H9 (cell line): ENCODE measurements around the gene HOXD10. TPM values are rescaled to one million over a fixed set of nuclear protein-coding genes. Genes with fewer than 3 reads are reported as not detected.

ENCODE experiments used
- DNase-seq: peaks from one replicate; pipeline ENCODE4 v3.0.0-alpha.2; 2017
- H2AFZ ChIP-seq: one replicate; pipeline ENCODE4 v1.6.1; 2013; ENCODE audit warnings: mild to moderate bottlenecking, low read length, control low read depth, moderate library complexity
- H2AK5ac ChIP-seq: 2 replicates; pipeline ENCODE4 v1.6.1; 2013; ENCODE audit warnings: low read length, control low read depth, mixed read lengths; ENCODE audit not compliant: insufficient read length
- H2BK120ac ChIP-seq: one replicate; pipeline ENCODE4 v1.6.1; 2013; ENCODE audit warnings: low read depth, mild to moderate bottlenecking, low read length, control low read depth, inconsistent platforms; ENCODE audit not compliant: poor library complexity, severe bottlenecking
- H2BK12ac ChIP-seq: 2 replicates; pipeline ENCODE4 v1.6.1; 2013; ENCODE audit warnings: low read length, control low read depth, mixed read lengths, low read depth; ENCODE audit not compliant: insufficient read length
- H2BK15ac ChIP-seq: 2 replicates; pipeline ENCODE4 v1.6.1; 2013; ENCODE audit warnings: low read depth, low read length, control low read depth
- H2BK20ac ChIP-seq: one replicate; pipeline ENCODE4 v1.6.1; 2013; ENCODE audit warnings: low read depth, mild to moderate bottlenecking, low read length, control low read depth, inconsistent platforms; ENCODE audit not compliant: poor library complexity, severe bottlenecking
- H2BK5ac ChIP-seq: 2 replicates; pipeline ENCODE4 v1.6.1; 2013; ENCODE audit warnings: low read length, control low read depth, mixed read lengths; ENCODE audit not compliant: insufficient read length
- H3K14ac ChIP-seq: 2 replicates; pipeline ENCODE4 v1.6.1; 2013; ENCODE audit warnings: low read length, control low read depth; ENCODE audit not compliant: insufficient read depth
- H3K18ac ChIP-seq: 2 replicates; pipeline ENCODE4 v1.6.1; 2013; ENCODE audit warnings: low read depth, mild to moderate bottlenecking, mixed read lengths, low read length, control low read depth; ENCODE audit not compliant: insufficient read length
- H3K23ac ChIP-seq: 2 replicates; pipeline ENCODE4 v1.6.1; 2013; ENCODE audit warnings: low read length, control low read depth, mixed read lengths, low read depth; ENCODE audit not compliant: insufficient read length
- H3K23me2 ChIP-seq: 2 replicates; pipeline ENCODE4 v1.6.1; 2013; ENCODE audit warnings: low read depth, mild to moderate bottlenecking, mixed read lengths, low read length, control low read depth; ENCODE audit not compliant: insufficient read length, poor library complexity, severe bottlenecking
- H3K27ac ChIP-seq: 2 replicates; pipeline ENCODE4 v1.5.1; 2013; ENCODE audit warnings: low read length, control low read depth, mixed read lengths, low read depth; ENCODE audit not compliant: insufficient read length
- H3K27me3 ChIP-seq: 2 replicates; pipeline ENCODE4 v1.6.1; 2013; ENCODE audit warnings: low read length, control low read depth, inconsistent platforms; ENCODE audit not compliant: insufficient read depth
- H3K4ac ChIP-seq: 2 replicates; pipeline ENCODE4 v1.6.1; 2013; ENCODE audit warnings: low read depth, mild to moderate bottlenecking, control low read depth, inconsistent platforms, low read length, moderate library complexity
- H3K4me1 ChIP-seq: 2 replicates; pipeline ENCODE4 v1.6.1; 2013; ENCODE audit warnings: low read length, control low read depth, inconsistent platforms; ENCODE audit not compliant: insufficient read depth
- H3K4me2 ChIP-seq: 2 replicates; pipeline ENCODE4 v1.6.1; 2013; ENCODE audit warnings: low read length, control low read depth, mixed read lengths; ENCODE audit not compliant: insufficient read length, insufficient read depth
- H3K56ac ChIP-seq: 2 replicates; pipeline ENCODE4 v1.6.1; 2013; ENCODE audit warnings: low read depth, mild to moderate bottlenecking, mixed read lengths, low read length, control low read depth; ENCODE audit not compliant: insufficient read length
- H3K79me1 ChIP-seq: 2 replicates; pipeline ENCODE4 v1.6.1; 2013; ENCODE audit warnings: low read depth, mild to moderate bottlenecking, moderate library complexity, low read length, control low read depth, inconsistent platforms; ENCODE audit not compliant: insufficient read depth, poor library complexity, severe bottlenecking
- H3K79me2 ChIP-seq: 2 replicates; pipeline ENCODE4 v1.6.1; 2013; ENCODE audit warnings: low read length, control low read depth, inconsistent platforms; ENCODE audit not compliant: insufficient read depth
- H3K9ac ChIP-seq: 2 replicates; pipeline ENCODE4 v1.6.1; 2013; ENCODE audit warnings: low read length, control low read depth, mixed read lengths; ENCODE audit not compliant: insufficient read length; ENCODE audit errors: extremely low read depth
- H3K9me3 ChIP-seq: one replicate; pipeline ENCODE4 v1.6.1; 2013; ENCODE audit warnings: low read depth, low read length, inconsistent platforms; ENCODE audit not compliant: control insufficient read depth
- H3T11ph ChIP-seq: one replicate; pipeline ENCODE4 v1.6.1; 2013; ENCODE audit warnings: mild to moderate bottlenecking, low read length, control low read depth, inconsistent platforms
- H4K20me1 ChIP-seq: one replicate; pipeline ENCODE4 v1.6.1; 2013; ENCODE audit not compliant: control insufficient read depth, insufficient read length, insufficient read depth
- H4K5ac ChIP-seq: 2 replicates; pipeline ENCODE4 v1.6.1; 2013; ENCODE audit warnings: low read depth, mild to moderate bottlenecking, mixed read lengths, low read length, control low read depth; ENCODE audit not compliant: insufficient read length
- H4K8ac ChIP-seq: replicated peaks from 2 replicates; pipeline ENCODE4 v1.6.1; 2013; ENCODE audit warnings: low read length, control low read depth, mixed read lengths, low read depth; ENCODE audit not compliant: insufficient read length
- H4K91ac ChIP-seq: 2 replicates; pipeline ENCODE4 v1.6.1; 2013; ENCODE audit warnings: low read depth, mild to moderate bottlenecking, moderate library complexity, mixed read lengths, low read length, control low read depth; ENCODE audit not compliant: insufficient read length
- H3K27ac Mint-ChIP-seq, 3 experiments: 2 replicates in 2 of 3; 3 replicates in 1 of 3; pipeline ENCODE4 v1.8.0; 2020 to 2021; ENCODE audit warnings: mixed read lengths in 3 of 3, mild to moderate bottlenecking in 1 of 3, moderate library complexity in 1 of 3
- H3K27me3 Mint-ChIP-seq: 2 replicates; pipeline ENCODE4 v1.8.0; 2021; ENCODE audit warnings: low read depth, mild to moderate bottlenecking, moderate library complexity, mixed read lengths
- H3K36me3 Mint-ChIP-seq, 3 experiments: 2 replicates in 2 of 3; 3 replicates in 1 of 3; pipeline ENCODE4 v1.8.0; 2020 to 2021; ENCODE audit warnings: low read depth in 3 of 3, mixed read lengths in 3 of 3; ENCODE audit not compliant: insufficient read depth in 1 of 3
- H3K4me1 Mint-ChIP-seq, 2 experiments: 2 replicates each; pipeline ENCODE4 v1.8.0; 2020; ENCODE audit warnings: mixed read lengths in 2 of 2
- H3K4me3 Mint-ChIP-seq, 2 experiments: 2 replicates in 1 of 2; 3 replicates in 1 of 2; pipeline ENCODE4 v1.8.0; 2020 to 2021; ENCODE audit warnings: mild to moderate bottlenecking in 2 of 2, mixed read lengths in 2 of 2, moderate library complexity in 1 of 2
- H3K9me3 Mint-ChIP-seq, 2 experiments: 2 replicates in 1 of 2; 3 replicates in 1 of 2; pipeline ENCODE4 v1.8.0; 2020; ENCODE audit warnings: mild to moderate bottlenecking in 2 of 2, mixed read lengths in 2 of 2, moderate library complexity in 1 of 2
- CTCF ChIP-seq: fragments of 200-600 bp; sonication (generic); conservative IDR thresholded peaks from 3 replicates; pipeline ENCODE4 v1.8.0; 2021; ENCODE audit warnings: antibody characterized with exemption, mild to moderate bottlenecking
- WGBS: extraction: QIAGEN DNeasy Blood & Tissue Kit; methylation state at CpG from one replicate; pipeline ENCODE4 v1.1.7; 2013; ENCODE audit warnings: missing lambda C conversion rate, low lambda C conversion rate, mixed read lengths; ENCODE audit not compliant: insufficient read length; ENCODE audit errors: extremely low coverage; 5-methylcytosine and 5-hydroxymethylcytosine counted together
- total RNA-seq: library from RNA; stranded (reverse); gene quantifications from 2 replicates; pipeline ENCODE4 v1.2.1, GENCODE V29; 2021

Gene HOXD10
- total RNA-seq, 1 experiment from 2014 or later: not detected

GRCh38 chr2:176101842-176102241 lies 14.7 kb upstream of the HOXD10 start:
- Histone ChIP-seq H4K8ac (no peak overlapping the region), H3K14ac (no peak overlapping the region), H3K79me1 (no peaks in the 10 kb centered on the region), H3K9ac (no peak overlapping the region), H3K4ac (no peak overlapping the region), H3K4me2 (no peak overlapping the region), H2BK20ac (no peak overlapping the region), H4K20me1 (no peaks in the 10 kb centered on the region), H2BK15ac (no peak overlapping the region), H2AK5ac (no peak overlapping the region), H4K91ac (no peak overlapping the region), H2BK120ac (no peak overlapping the region), H3K79me2 (no peaks in the 10 kb centered on the region), H3K27me3 (peaks cover 89% of the 10 kb centered on the region), H3T11ph (no peak overlapping the region), H3K23me2 (peaks cover 5% of the 10 kb centered on the region), H3K56ac (no peak overlapping the region), H2BK5ac (no peak overlapping the region), H3K4me1 (peaks cover 3% of the 10 kb centered on the region; the same call in 1 of the 2 replicates), H4K5ac (no peak overlapping the region), H3K9me3 (no peaks in the 10 kb centered on the region), H3K27ac (no peak overlapping the region), H2BK12ac (no peak overlapping the region), H2AFZ (no peak overlapping the region), H3K23ac (no peak overlapping the region), H3K18ac (no peak overlapping the region)
- WGBS: no CpG with 5 or more reads among the region's 5 CpGs
- H3K4me1 Mint-ChIP-seq: peaks cover 28 to 46% of the 10 kb centered on the region in 2 experiments
- H3K27me3 Mint-ChIP-seq: peaks cover 99% of the 10 kb centered on the region
- peaks cover 5 to 20% of the 10 kb centered on the region in 2 experiments for H3K9me3 Mint-ChIP-seq
- DNase-seq: peak; percentile 19
- no peaks in the 10 kb centered on the region; a peak in 2 of 7 replicates for H3K36me3 Mint-ChIP-seq
- H3K4me3 Mint-ChIP-seq: no peak overlapping the region
- no peak for TF ChIP-seq CTCF
- no peak overlapping the region for H3K27ac Mint-ChIP-seq
